GM12878 (cell line): ENCODE results near the gene BRAT1. TPM values are rescaled to one million over a fixed set of nuclear protein-coding genes. Genes with fewer than 3 reads are reported as not detected.

Experiments used
- ATAC-seq: fragments of 200-7000 bp; cut with Tn5 transposase; 3 replicates; pipeline ENCODE4 v1.9.1; 2020; ENCODE audit warnings: mild to moderate bottlenecking, moderate library complexity
- BruUV-seq: library from RNA; stranded (reverse); fragments of 400-500 nt; replicated peaks from 2 replicates; lab custom pipeline; 2021; lab: Mats Ljungman, UMichigan
- CTCF ChIA-PET: fragments of 300-600 bp; sonication (Branson Sonifier 250); formaldehyde crosslinking; extraction: SDS; loops from one replicate; lab custom pipeline; 2021; ENCODE audit warnings: inconsistent platforms; lab: Yijun Ruan, JAX
- POLR2A ChIA-PET: fragments of 350-600 bp; formaldehyde crosslinking; extraction: SDS; loops from one replicate; lab custom pipeline; 2021; ENCODE audit warnings: inconsistent platforms; lab: Charles Lee
- RAD21 ChIA-PET: fragments of 300-600 bp; sonication (Branson Sonifier 250); formaldehyde crosslinking; loops from one replicate; lab custom pipeline; 2023; ENCODE audit warnings: antibody characterized with exemption; ENCODE audit not compliant: unreplicated experiment; lab: Charles Lee
- SMC1A ChIA-PET: fragments of 300-600 bp; sonication (Branson Sonifier 250); formaldehyde crosslinking; loops from one replicate; lab custom pipeline; 2023; ENCODE audit not compliant: unreplicated experiment, uncharacterized antibody; lab: Charles Lee
- DNase-seq: peaks from one replicate; pipeline ENCODE4 v3.0.0-alpha.2; 2011; ENCODE audit warnings: low read depth, low spot score
- FAIRE-seq: peaks from 3 replicates; lab custom pipeline; 2011; peaks lifted over from hg19 to GRCh38; lab: Jason Lieb, UNC
- H2AFZ ChIP-seq: 2 replicates; pipeline ENCODE4 v1.6.0; 2011; ENCODE audit warnings: low read depth, low read length, control low read depth; ENCODE audit not compliant: control insufficient read depth
- H3K27ac ChIP-seq: 2 replicates; pipeline ENCODE4 v1.5.1; 2011; ENCODE audit warnings: control low read depth; ENCODE audit not compliant: control insufficient read depth, insufficient read depth
- H3K27me3 ChIP-seq, 2 experiments: replicated peaks in 1 of 2; 2 replicates each; pipeline versions ENCODE4 v1.6.0 to v1.6.1; 2011; ENCODE audit warnings: low read length in 1 of 2; ENCODE audit not compliant: control insufficient read depth in 2 of 2, insufficient read depth in 2 of 2
- H3K36me3 ChIP-seq, 2 experiments: 2 replicates each; pipeline ENCODE4 v1.5.1; 2011; ENCODE audit warnings: low read length in 1 of 2; ENCODE audit not compliant: control insufficient read depth in 2 of 2, insufficient read depth in 2 of 2
- H3K4me1 ChIP-seq: 2 replicates; pipeline ENCODE4 v1.6.1; 2011; ENCODE audit warnings: mild to moderate bottlenecking, low read length, moderate library complexity, mixed read lengths; ENCODE audit not compliant: control insufficient read depth, insufficient read depth
- H3K4me2 ChIP-seq: 2 replicates; pipeline ENCODE4 v1.6.0; 2011; ENCODE audit warnings: control low read depth; ENCODE audit not compliant: control insufficient read depth, insufficient read depth
- H3K4me3 ChIP-seq: fragments of 200-600 bp; sonication (generic); 2 replicates; pipeline ENCODE4 v1.5.1; 2016
- H3K79me2 ChIP-seq: 2 replicates; pipeline ENCODE4 v1.6.0; 2011; ENCODE audit warnings: low read length; ENCODE audit not compliant: control insufficient read depth, insufficient read depth
- H3K9ac ChIP-seq: 2 replicates; pipeline ENCODE4 v1.8.0; 2011; ENCODE audit warnings: low read length, control low read depth, mixed read lengths; ENCODE audit not compliant: control insufficient read depth, insufficient read depth
- H3K9me3 ChIP-seq: replicated peaks from 3 replicates; pipeline ENCODE4 v1.5.1; 2011; ENCODE audit warnings: mild to moderate bottlenecking, low read length; ENCODE audit not compliant: control insufficient read depth, insufficient read depth
- H4K20me1 ChIP-seq: 2 replicates; pipeline ENCODE4 v1.6.0; 2011; ENCODE audit not compliant: control insufficient read depth, insufficient read depth
- ASH2L ChIP-seq: fragments of 300-600, 200-600 bp; sonication (generic); IDR thresholded peaks from 2 replicates; pipeline ENCODE4 v1.6.1; 2017; ENCODE audit warnings: low read depth, mild to moderate bottlenecking, borderline replicate concordance
- ETV6 ChIP-seq, 2 experiments: fragments of 450-650 bp in 1 of 2; IDR thresholded peaks in 1 of 2; conservative IDR thresholded peaks in 1 of 2; 2 replicates each; pipeline ENCODE4 v1.6.1; 2014; ENCODE audit warnings: antibody characterized with exemption in 1 of 2, borderline replicate concordance in 1 of 2, low read depth in 1 of 2, mild to moderate bottlenecking in 1 of 2, moderate library complexity in 1 of 2
- JUND ChIP-seq: IDR thresholded peaks from 2 replicates; pipeline ENCODE4 v1.6.1; 2012; ENCODE audit warnings: low read depth, mild to moderate bottlenecking, low read length, improper control_type of control experiment, moderate library complexity
- PBX3 ChIP-seq: IDR thresholded peaks from 2 replicates; pipeline ENCODE4 v1.6.1; 2011; ENCODE audit warnings: mild to moderate bottlenecking, low read depth, low read length, moderate library complexity; ENCODE audit not compliant: insufficient replicate concordance
- SP1 ChIP-seq: IDR thresholded peaks from one replicate; pipeline ENCODE4 v1.6.1; 2011; ENCODE audit warnings: low read depth, low read length
- SREBF1 ChIP-seq: IDR thresholded peaks from 2 replicates; pipeline ENCODE4 v1.6.1; 2012; ENCODE audit warnings: mild to moderate bottlenecking, low read length
- WRNIP1 ChIP-seq: IDR thresholded peaks from 2 replicates; pipeline ENCODE4 v1.6.1; 2011; ENCODE audit warnings: low read depth, low read length, improper control_type of control experiment, borderline replicate concordance
- ZNF24 ChIP-seq: fragments of 450-650 bp; IDR thresholded peaks from 2 replicates; pipeline ENCODE4 v1.6.1; 2017; ENCODE audit warnings: antibody characterized with exemption, mild to moderate bottlenecking
- WGBS: methylation state at CpG from one replicate; pipeline ENCODE4 v1.1.6; 2016; ENCODE audit warnings: low lambda C conversion rate; ENCODE audit not compliant: insufficient replicate concordance, insufficient coverage; ENCODE audit errors: missing lambda C conversion rate; 5-methylcytosine and 5-hydroxymethylcytosine counted together
- in situ Hi-C: fragments of 300-500 bp; cut with MboI; formaldehyde crosslinking; loops from 9 replicates; pipeline ENCODE4 v1.14.3; 2018; ENCODE audit warnings: mixed read lengths
- intact Hi-C: fragments of 100-400 bp; cut with micrococcal nuclease; formaldehyde crosslinking; loops from one replicate; pipeline ENCODE4 v1.14.2; 2022; ENCODE audit not compliant: unreplicated experiment
- polyA plus RNA-seq, 11 experiments: library from polyadenylated mRNA; depleted of rRNA in 4 of 11; unstranded in 6 of 11; stranded (reverse) in 5 of 11; fragments of >200 nt; fragmentation: Nextera tagmentation in 4 of 11; fragmentation: Illumina TruSeq in 1 of 11; extraction: Ambion mirVana in 4 of 11; extraction: Trizol in 1 of 11; gene quantifications; 1 replicate in 1 of 11; 2 replicates in 10 of 11; pipeline versions ENCODE4 v1.2.1 to v1.2.3, GENCODE V29; 2011 to 2016; ENCODE audit warnings: inconsistent platforms in 2 of 11, missing spikeins in 2 of 11, low read depth in 1 of 11
- total RNA-seq, 4 experiments: library from RNA; depleted of rRNA in 3 of 4; stranded (reverse); fragments of >200 nt in 3 of 4; fragmentation: Illumina TruSeq in 1 of 4; extraction: Trizol in 1 of 4; gene quantifications; 2 replicates each; pipeline versions ENCODE4 v1.2.1 to v1.2.3, GENCODE V29; 2013 to 2021

The BRAT1 gene
- total and polyA plus RNA-seq, 10 of the 15 experiments (the other 5 are each of a cell fraction or from before 2014, with no cell fraction given): 0.13 to 53.3 (median 16.0) TPM

- ChIA-PET CTCF (no interaction called here), POLR2A (no interaction called here), RAD21 (no interaction called here), SMC1A (no interaction called here)
- no peak overlapping the region for H3K9ac ChIP-seq
- intact Hi-C loops: no loop called here
- no peaks in the 10 kb centered on the region for H3K36me3 ChIP-seq
- in situ Hi-C loops: no loop called here
- no peak overlapping the region for H3K4me3 ChIP-seq
- WGBS: 23% methylated on average over 13 of the region's 13 CpGs
- no peak for FAIRE-seq
- H3K27me3 ChIP-seq: no peaks in the 10 kb centered on the region
- H4K20me1 ChIP-seq: no peaks in the 10 kb centered on the region
- H2AFZ ChIP-seq: no peak overlapping the region
- no peak for ATAC-seq
- TF ChIP-seq ASH2L: no peak
- no peak for TF ChIP-seq JUND
- no peak for TF ChIP-seq WRNIP1
- no peak for TF ChIP-seq SREBF1
- no peak for TF ChIP-seq ETV6 (conservative IDR thresholded peaks at IDR 0.05 in 1 of 2, IDR thresholded peaks at IDR 0.05 in 1 of 2; ENCODE audit: borderline replicate concordance in 1 of 2, low read depth in 1 of 2)
- no peak for TF ChIP-seq ZNF24
- TF ChIP-seq PBX3: no peak
- TF ChIP-seq SP1: no peak
- no TSS peak for BruUV-seq
- no peaks in the 10 kb centered on the region for H3K4me1 ChIP-seq
- no peaks in the 10 kb centered on the region for H3K79me2 ChIP-seq
- H3K4me2 ChIP-seq: no peak overlapping the region
- no peak overlapping the region for H3K27ac ChIP-seq
- no peaks in the 10 kb centered on the region for H3K9me3 ChIP-seq
- DNase-seq: no peak
Measured at GRCh38 chr7:2490181-2490651, 65.1 kb downstream of the BRAT1 start.
